Hepatocyte (in vitro differentiated cells): Measurements from ENCODE around the gene KCNJ5. TPM values are rescaled to one million over a fixed set of nuclear protein-coding genes. Genes with fewer than 3 reads are reported as not detected.
A peak's percentile ranks its signal among the peaks of the same experiment; 100 is the strongest.

ENCODE experiments used
- DNase-seq: peaks from one replicate; pipeline ENCODE4 v3.0.0-alpha.2; 2016; ENCODE audit warnings: low spot score
- H2AFZ ChIP-seq: fragments of 200-600 bp; sonication (generic); 2 replicates; pipeline ENCODE4 v1.6.0; 2016; ENCODE audit warnings: antibody characterized with exemption, mild to moderate bottlenecking
- H3K27ac ChIP-seq: fragments of 200-600 bp; sonication (generic); 2 replicates; pipeline ENCODE4 v1.5.1; 2016; ENCODE audit warnings: mild to moderate bottlenecking
- H3K27me3 ChIP-seq: fragments of 200-600 bp; sonication (generic); 2 replicates; pipeline ENCODE4 v1.6.1; 2016
- H3K36me3 ChIP-seq: fragments of 200-600 bp; sonication (generic); replicated peaks from 2 replicates; pipeline ENCODE4 v1.5.1; 2016; ENCODE audit warnings: low read depth; ENCODE audit not compliant: insufficient read depth
- H3K4me1 ChIP-seq: fragments of 200-600 bp; sonication (generic); 2 replicates; pipeline ENCODE4 v1.5.1; 2016; ENCODE audit warnings: mild to moderate bottlenecking, moderate library complexity; ENCODE audit not compliant: insufficient read depth
- H3K4me2 ChIP-seq: fragments of 200-600 bp; sonication (generic); 2 replicates; pipeline ENCODE4 v1.6.0; 2016
- H3K4me3 ChIP-seq: fragments of 200-600 bp; sonication (generic); 2 replicates; pipeline ENCODE4 v1.5.1; 2016; ENCODE audit warnings: mild to moderate bottlenecking
- H3K79me2 ChIP-seq: fragments of 200-600 bp; sonication (generic); 2 replicates; pipeline ENCODE4 v1.6.0; 2017; ENCODE audit warnings: mild to moderate bottlenecking
- H3K9me2 ChIP-seq: fragments of 200-600 bp; sonication (generic); replicated peaks from 2 replicates; pipeline ENCODE4 v1.6.0; 2017; ENCODE audit warnings: mild to moderate bottlenecking; ENCODE audit not compliant: insufficient read depth
- H3K9me3 ChIP-seq: fragments of 200-600 bp; sonication (generic); 2 replicates; pipeline ENCODE4 v1.5.1; 2016; ENCODE audit warnings: low read depth, mild to moderate bottlenecking
- H4K20me1 ChIP-seq: fragments of 200-600 bp; sonication (generic); 2 replicates; pipeline ENCODE4 v1.6.0; 2016; ENCODE audit warnings: mild to moderate bottlenecking; ENCODE audit not compliant: insufficient read depth, poor library complexity, severe bottlenecking
- EZH2 ChIP-seq: fragments of 200-600 bp; sonication (generic); IDR thresholded peaks from 2 replicates; pipeline ENCODE4 v1.6.1; 2016; ENCODE audit warnings: antibody characterized with exemption, mild to moderate bottlenecking, borderline replicate concordance
- EZH2phosphoT487 ChIP-seq: fragments of 200-600 bp; sonication (generic); IDR thresholded peaks from one replicate; pipeline ENCODE4 v1.6.1; 2018; ENCODE audit warnings: antibody characterized with exemption, mild to moderate bottlenecking, low read depth, moderate library complexity; ENCODE audit not compliant: unreplicated experiment, severe bottlenecking
- WGBS: methylation state at CpG from one replicate; pipeline ENCODE4 v1.1.6; 2016; ENCODE audit warnings: low lambda C conversion rate; ENCODE audit errors: missing lambda C conversion rate; 5-methylcytosine and 5-hydroxymethylcytosine counted together
- polyA plus RNA-seq: library from polyadenylated mRNA; unstranded; fragments of >200 nt; fragmentation: Nextera tagmentation; extraction: Ambion mirVana; gene quantifications from 2 replicates; pipeline ENCODE4 v1.2.1, GENCODE V29; 2016
- total RNA-seq: library from RNA; depleted of rRNA; stranded (reverse); fragments of >200 nt; gene quantifications from 2 replicates; pipeline ENCODE4 v1.2.3, GENCODE V29; 2014
- TF ChIP-seq, protein P1 (sequence below): fragments of 200-600 bp; sonication (generic); IDR thresholded peaks from 2 replicates; pipeline ENCODE4 v1.5.1; 2016; ENCODE audit warnings: antibody characterized with exemption, mild to moderate bottlenecking; ENCODE audit not compliant: poor library complexity

KCNJ5 gene
- total and polyA plus RNA-seq, 2 experiments from 2014 or later = 1.00 to 1.2 TPM

DNA sequence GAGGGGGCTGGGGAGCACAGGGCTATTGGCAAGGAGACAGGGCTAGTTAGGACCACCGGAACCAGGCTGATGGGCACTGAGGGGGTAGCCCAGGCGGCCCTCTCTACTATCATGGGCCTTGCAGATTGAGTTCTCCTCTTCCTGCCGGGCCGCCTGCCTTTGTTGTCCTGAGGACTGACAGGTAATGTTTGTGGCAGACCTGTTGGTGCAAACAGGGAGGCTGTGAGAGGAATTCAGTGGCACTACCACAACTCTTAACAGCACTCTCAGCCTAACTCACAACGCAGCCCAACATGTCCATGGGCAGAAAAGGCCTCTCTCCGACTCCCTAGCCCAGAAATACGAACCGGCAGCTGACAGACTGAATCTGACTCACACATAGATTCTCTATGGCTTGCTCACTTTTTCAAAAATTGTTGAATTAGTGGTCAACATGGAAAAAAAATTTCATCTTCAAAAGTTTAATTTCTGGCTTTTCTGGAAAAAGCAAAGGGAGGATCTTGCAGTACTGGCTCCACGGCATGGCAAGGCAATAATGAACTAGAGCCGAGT lies 11.4 kb downstream of the KCNJ5 start:
- H3K79me2 ChIP-seq = no peaks in the 10 kb centered on the region
- no peak for DNase-seq
- no peaks in the 10 kb centered on the region for H3K9me2 ChIP-seq
- H3K36me3 ChIP-seq = no peaks in the 10 kb centered on the region
- H3K27me3 ChIP-seq = peaks cover 53% of the 10 kb centered on the region
- no peak overlapping the region for H3K4me3 ChIP-seq
- TF ChIP-seq EZH2phosphoT487 = no peak
- TF ChIP-seq, protein P1, sequence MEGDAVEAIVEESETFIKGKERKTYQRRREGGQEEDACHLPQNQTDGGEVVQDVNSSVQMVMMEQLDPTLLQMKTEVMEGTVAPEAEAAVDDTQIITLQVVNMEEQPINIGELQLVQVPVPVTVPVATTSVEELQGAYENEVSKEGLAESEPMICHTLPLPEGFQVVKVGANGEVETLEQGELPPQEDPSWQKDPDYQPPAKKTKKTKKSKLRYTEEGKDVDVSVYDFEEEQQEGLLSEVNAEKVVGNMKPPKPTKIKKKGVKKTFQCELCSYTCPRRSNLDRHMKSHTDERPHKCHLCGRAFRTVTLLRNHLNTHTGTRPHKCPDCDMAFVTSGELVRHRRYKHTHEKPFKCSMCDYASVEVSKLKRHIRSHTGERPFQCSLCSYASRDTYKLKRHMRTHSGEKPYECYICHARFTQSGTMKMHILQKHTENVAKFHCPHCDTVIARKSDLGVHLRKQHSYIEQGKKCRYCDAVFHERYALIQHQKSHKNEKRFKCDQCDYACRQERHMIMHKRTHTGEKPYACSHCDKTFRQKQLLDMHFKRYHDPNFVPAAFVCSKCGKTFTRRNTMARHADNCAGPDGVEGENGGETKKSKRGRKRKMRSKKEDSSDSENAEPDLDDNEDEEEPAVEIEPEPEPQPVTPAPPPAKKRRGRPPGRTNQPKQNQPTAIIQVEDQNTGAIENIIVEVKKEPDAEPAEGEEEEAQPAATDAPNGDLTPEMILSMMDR = no peak
- no peak for TF ChIP-seq EZH2
- WGBS = 54% methylated on average over 10 of the region's 10 CpGs
- no peak overlapping the region for H3K4me2 ChIP-seq
- no peaks in the 10 kb centered on the region for H3K9me3 ChIP-seq
- no peak overlapping the region for H2AFZ ChIP-seq
- H3K27ac ChIP-seq = no peak overlapping the region
- H3K4me1 ChIP-seq = peaks cover 15% of the 10 kb centered on the region
- no peaks in the 10 kb centered on the region for H4K20me1 ChIP-seq

DNA sequence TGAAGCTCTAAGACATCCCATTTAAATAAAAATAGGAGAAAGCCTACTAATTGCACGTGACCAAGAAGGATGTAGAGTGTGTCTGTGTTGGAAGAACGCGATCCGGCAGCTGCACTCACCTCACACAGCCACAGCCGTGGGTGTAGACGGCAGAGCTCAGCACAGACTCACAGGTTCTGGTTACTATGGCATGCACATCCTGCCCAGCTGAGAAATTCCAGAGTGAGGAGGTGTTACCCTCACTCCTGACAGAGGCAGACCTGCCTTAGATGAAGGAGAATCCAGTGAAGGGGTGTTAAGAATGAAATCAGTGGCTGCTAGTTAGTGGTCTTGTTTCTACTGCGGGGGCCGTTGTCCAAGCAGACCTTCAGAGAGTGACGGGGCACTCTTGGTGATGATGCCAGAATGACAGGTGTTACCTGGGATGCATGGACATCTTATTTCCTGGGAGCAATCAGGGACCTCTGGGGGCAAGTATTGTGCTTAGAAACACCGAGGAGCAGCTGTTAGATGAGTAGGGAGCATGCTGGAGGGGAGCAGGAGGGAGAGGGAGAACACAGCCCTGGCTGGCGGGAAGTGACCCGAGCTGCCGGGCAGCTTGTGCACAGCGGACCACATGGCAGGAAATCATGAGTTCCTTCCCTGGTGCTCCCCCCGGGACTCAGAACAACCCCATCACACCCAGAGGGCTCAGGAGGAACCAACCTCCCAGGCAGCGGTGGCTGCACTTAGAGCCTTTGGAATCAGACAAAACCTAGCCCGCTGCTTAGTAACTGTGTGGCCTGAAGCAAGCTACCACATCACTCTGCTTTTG lies 12.3 kb downstream of the KCNJ5 start:
- Histone ChIP-seq H3K9me2 (no peaks in the 10 kb centered on the region), H2AFZ (no peak overlapping the region), H3K36me3 (no peaks in the 10 kb centered on the region), H3K4me2 (no peak overlapping the region), H3K27me3 (peaks cover 59% of the 10 kb centered on the region), H3K4me3 (no peak overlapping the region), H3K79me2 (no peaks in the 10 kb centered on the region), H3K4me1 (peaks cover 15% of the 10 kb centered on the region), H3K9me3 (no peaks in the 10 kb centered on the region), H4K20me1 (no peaks in the 10 kb centered on the region), H3K27ac (no peak overlapping the region)
- TF ChIP-seq EZH2 (no peak), EZH2phosphoT487 (no peak)
- TF ChIP-seq, protein P1 = no peak
- WGBS = 24% methylated on average over 17 of the region's 17 CpGs
- DNase-seq = no peak

DNA sequence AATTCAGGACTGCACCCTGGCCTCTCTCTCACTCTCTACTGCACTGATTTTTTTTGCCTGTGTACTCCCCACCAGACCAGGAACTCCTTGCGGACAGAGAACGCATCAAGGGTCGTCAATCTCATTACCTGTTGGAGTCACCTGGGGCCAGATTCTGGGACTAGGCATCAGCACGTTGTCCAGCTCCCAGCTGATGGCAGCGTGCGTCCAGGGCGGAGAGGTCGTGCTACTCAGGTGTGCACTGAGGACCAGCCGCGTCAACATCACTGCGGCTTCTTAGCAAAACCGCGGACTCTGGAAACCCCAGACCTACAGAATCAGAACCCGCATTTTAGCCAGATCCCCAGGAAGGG lies 13.1 kb downstream of the KCNJ5 start:
- Histone ChIP-seq H4K20me1 (no peaks in the 10 kb centered on the region), H3K27ac (no peak overlapping the region), H3K27me3 (peaks cover 57% of the 10 kb centered on the region), H3K4me3 (no peak overlapping the region), H3K9me3 (no peaks in the 10 kb centered on the region), H2AFZ (no peak overlapping the region), H3K36me3 (no peaks in the 10 kb centered on the region), H3K4me2 (peak overlapping the region; percentile 99), H3K4me1 (peaks cover 15% of the 10 kb centered on the region), H3K9me2 (no peaks in the 10 kb centered on the region), H3K79me2 (no peaks in the 10 kb centered on the region)
- WGBS = 38% methylated on average over 14 of the region's 14 CpGs
- DNase-seq = no peak
- TF ChIP-seq EZH2 = peak; percentile 83
- TF ChIP-seq, protein P1 = no peak
